HL-60 (cell line): ENCODE data around the gene EML6.

ENCODE experiments used
- DNase-seq, 2 experiments: peaks; one replicate each; pipeline ENCODE4 v3.0.0-alpha.2; 2010 to 2020; ENCODE audit warnings: low read depth in 1 of 2, low spot score in 1 of 2
- H3K27ac ChIP-seq: fragments of 250-450 bp; sonication (Bioruptor Pico); replicated peaks from 2 replicates; pipeline ENCODE4 v1.5.1; 2020; ENCODE audit warnings: mild to moderate bottlenecking, moderate library complexity
- H3K27me3 ChIP-seq: fragments of 250-450 bp; sonication (Bioruptor Pico); 2 replicates; pipeline ENCODE4 v1.5.1; 2021; ENCODE audit warnings: mild to moderate bottlenecking, moderate library complexity; ENCODE audit not compliant: insufficient read depth, poor library complexity, severe bottlenecking
- H3K4me3 ChIP-seq: replicated peaks from 2 replicates; pipeline ENCODE4 v1.5.1; 2011; ENCODE audit warnings: mild to moderate bottlenecking, control low read depth, low read length; ENCODE audit not compliant: insufficient read depth
- GABPA ChIP-seq: IDR thresholded peaks from 2 replicates; pipeline ENCODE4 v1.6.1; 2012; ENCODE audit warnings: low read depth
- POLR2AphosphoS5 ChIP-seq: IDR thresholded peaks from 2 replicates; pipeline ENCODE4 v1.6.1; 2012; ENCODE audit warnings: low read depth
- SPI1 ChIP-seq: IDR thresholded peaks from 2 replicates; pipeline ENCODE4 v1.6.1; 2012; ENCODE audit warnings: low read depth, mild to moderate bottlenecking, borderline replicate concordance
- TF ChIP-seq, protein P1 (sequence below): IDR thresholded peaks from 2 replicates; pipeline ENCODE4 v1.6.1; 2012; ENCODE audit warnings: low read depth; ENCODE audit not compliant: insufficient replicate concordance
- TF ChIP-seq, protein P2 (sequence below): IDR thresholded peaks from one replicate; pipeline ENCODE4 v1.5.1; 2011; ENCODE audit warnings: low read length, control low read depth, inconsistent platforms; ENCODE audit not compliant: insufficient read depth

The EML6 gene

DNA sequence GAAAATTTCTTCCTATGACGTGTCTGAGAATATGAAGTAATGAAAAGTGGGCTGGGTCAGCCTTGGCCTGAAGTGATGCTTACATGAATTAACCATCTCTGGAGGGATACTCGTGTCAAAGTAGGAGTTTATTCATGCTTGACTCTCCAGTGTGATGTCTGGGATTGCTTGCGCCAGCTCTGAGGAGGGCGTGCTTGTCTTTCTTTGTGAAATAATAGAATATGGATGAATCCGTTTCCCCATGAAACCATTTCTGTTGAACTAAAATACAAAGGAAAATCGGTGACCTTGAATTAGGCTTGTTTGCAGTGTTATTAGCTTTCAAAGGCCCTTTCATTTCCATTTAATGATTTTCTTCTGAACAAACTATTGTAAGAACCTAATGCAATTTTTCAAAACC is 77.9 kb downstream of the EML6 start:
- Histone ChIP-seq H3K27me3 (no peaks in the 10 kb centered on the region), H3K27ac (no peak overlapping the region), H3K4me3 (no peak overlapping the region)
- no peak for DNase-seq
- TF ChIP-seq POLR2AphosphoS5 = no peak
- TF ChIP-seq GABPA = no peak
- TF ChIP-seq, protein P1, sequence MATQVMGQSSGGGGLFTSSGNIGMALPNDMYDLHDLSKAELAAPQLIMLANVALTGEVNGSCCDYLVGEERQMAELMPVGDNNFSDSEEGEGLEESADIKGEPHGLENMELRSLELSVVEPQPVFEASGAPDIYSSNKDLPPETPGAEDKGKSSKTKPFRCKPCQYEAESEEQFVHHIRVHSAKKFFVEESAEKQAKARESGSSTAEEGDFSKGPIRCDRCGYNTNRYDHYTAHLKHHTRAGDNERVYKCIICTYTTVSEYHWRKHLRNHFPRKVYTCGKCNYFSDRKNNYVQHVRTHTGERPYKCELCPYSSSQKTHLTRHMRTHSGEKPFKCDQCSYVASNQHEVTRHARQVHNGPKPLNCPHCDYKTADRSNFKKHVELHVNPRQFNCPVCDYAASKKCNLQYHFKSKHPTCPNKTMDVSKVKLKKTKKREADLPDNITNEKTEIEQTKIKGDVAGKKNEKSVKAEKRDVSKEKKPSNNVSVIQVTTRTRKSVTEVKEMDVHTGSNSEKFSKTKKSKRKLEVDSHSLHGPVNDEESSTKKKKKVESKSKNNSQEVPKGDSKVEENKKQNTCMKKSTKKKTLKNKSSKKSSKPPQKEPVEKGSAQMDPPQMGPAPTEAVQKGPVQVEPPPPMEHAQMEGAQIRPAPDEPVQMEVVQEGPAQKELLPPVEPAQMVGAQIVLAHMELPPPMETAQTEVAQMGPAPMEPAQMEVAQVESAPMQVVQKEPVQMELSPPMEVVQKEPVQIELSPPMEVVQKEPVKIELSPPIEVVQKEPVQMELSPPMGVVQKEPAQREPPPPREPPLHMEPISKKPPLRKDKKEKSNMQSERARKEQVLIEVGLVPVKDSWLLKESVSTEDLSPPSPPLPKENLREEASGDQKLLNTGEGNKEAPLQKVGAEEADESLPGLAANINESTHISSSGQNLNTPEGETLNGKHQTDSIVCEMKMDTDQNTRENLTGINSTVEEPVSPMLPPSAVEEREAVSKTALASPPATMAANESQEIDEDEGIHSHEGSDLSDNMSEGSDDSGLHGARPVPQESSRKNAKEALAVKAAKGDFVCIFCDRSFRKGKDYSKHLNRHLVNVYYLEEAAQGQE = no peak
- TF ChIP-seq SPI1 = no peak
- TF ChIP-seq, protein P2, sequence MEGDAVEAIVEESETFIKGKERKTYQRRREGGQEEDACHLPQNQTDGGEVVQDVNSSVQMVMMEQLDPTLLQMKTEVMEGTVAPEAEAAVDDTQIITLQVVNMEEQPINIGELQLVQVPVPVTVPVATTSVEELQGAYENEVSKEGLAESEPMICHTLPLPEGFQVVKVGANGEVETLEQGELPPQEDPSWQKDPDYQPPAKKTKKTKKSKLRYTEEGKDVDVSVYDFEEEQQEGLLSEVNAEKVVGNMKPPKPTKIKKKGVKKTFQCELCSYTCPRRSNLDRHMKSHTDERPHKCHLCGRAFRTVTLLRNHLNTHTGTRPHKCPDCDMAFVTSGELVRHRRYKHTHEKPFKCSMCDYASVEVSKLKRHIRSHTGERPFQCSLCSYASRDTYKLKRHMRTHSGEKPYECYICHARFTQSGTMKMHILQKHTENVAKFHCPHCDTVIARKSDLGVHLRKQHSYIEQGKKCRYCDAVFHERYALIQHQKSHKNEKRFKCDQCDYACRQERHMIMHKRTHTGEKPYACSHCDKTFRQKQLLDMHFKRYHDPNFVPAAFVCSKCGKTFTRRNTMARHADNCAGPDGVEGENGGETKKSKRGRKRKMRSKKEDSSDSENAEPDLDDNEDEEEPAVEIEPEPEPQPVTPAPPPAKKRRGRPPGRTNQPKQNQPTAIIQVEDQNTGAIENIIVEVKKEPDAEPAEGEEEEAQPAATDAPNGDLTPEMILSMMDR = no peak

DNA sequence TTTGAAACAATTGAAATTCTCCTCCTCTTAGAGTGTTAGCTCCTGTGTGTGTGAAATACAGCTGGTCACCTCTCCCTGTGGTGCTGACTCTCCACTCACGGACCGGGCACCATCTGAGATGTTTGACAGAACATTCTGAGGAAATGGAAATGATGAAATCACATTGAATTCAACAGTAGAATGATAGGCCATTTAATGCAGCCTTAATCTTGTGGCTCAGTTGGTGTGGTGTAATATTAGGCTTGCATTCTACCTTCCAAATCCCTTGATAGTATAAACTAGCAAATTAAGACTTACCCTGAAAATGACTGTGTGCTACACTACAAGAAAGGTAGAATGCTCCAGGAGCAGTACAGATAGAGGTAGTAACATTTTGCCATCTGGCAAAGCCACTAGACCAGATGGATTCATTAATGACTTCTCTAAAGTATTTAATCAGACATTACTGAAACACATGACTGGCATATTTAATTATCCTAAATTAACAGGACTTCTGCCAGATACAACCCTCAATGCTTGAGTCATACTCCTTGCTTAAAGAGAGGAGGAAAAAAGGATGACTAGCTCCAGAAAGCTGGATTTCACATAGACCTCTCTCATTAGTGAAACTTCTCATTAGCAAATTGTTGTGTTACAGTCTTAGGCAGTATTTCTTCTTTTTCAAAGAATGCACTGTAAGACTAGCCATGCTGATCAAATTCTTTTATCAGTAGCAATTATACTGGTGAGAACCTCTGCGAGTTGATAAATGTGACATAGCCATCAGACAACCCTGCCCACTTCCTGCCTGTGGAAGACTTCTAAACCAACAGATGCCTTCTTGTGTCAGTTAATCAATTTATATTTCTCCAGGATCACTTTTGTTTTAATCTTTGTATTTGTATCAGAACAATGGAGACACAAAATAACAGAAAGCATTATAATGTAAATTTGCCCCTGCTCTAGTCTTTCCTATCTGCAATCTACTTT is 80.6 kb downstream of the EML6 start:
- no peak for DNase-seq
- Histone ChIP-seq H3K4me3 (no peak overlapping the region), H3K27me3 (no peaks in the 10 kb centered on the region), H3K27ac (no peak overlapping the region)
- TF ChIP-seq, protein P2 = no peak
- no peak for TF ChIP-seq POLR2AphosphoS5
- no peak for TF ChIP-seq GABPA
- TF ChIP-seq, protein P1 = no peak
- TF ChIP-seq SPI1 = no peak

DNA sequence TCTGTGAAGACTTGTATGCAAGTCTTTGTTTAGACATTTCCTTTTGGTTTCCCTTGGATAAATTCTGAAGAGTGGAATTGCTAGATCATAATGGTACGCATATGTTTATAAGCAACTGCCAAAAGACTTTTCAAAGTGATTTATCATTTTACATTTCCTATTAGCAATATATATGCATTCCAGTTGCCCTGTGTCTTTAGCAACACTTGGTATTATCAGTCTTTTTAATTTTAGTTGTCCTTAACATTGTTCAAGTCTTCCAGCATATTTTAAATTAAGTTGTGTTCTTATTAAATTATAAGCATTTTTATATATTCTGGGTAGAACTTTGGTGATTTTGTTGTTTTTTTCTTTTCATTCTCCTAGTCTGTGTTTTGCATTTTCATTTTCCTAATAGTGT is 81.8 kb downstream of the EML6 start:
- no peak overlapping the region for H3K4me3 ChIP-seq
- H3K27ac ChIP-seq = no peak overlapping the region
- no peak for DNase-seq
- TF ChIP-seq SPI1 (no peak), POLR2AphosphoS5 (no peak), GABPA (no peak)
- TF ChIP-seq, protein P1 = no peak
- TF ChIP-seq, protein P2 = no peak
- H3K27me3 ChIP-seq = no peaks in the 10 kb centered on the region
